ENCODE measurements around the gene IGSF6. TPM values are rescaled to one million over a fixed set of nuclear protein-coding genes. Genes with fewer than 3 reads are reported as not detected.

IGSF6 gene
- total and polyA plus RNA-seq, 9 of the 15 experiments (the other 6 are each of a cell fraction or from before 2014, with no cell fraction given): 0.07 TPM; not detected in 8

DNA sequence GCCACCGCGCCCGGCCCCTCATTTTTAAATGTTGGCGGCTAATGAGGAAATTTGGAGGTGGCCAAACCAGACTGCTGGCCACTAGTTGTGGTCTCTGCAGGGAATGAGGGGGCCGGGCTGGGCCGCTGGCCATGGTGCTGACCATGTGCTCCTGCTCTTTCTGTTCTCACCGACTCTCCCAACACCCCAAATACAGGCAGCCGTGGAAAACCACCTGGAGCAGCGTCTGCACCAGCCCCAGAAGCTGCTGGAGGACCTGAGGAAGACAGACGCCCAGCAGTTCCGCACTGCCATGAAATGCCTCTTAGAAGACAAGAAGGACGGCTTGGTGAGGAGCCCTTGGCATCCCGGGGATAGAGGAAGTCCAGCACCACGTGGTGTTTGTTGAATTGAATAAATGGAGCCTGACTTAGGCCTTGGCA lies 32.6 kb upstream of the IGSF6 start:
- WGBS (ENCODE audit: insufficient coverage, low coverage, missing lambda C conversion rate): 19% methylated on average over 13 of the region's 14 CpGs
- in situ Hi-C loops (cut with MboI) (no loop called here), intact Hi-C loops (cut with micrococcal nuclease) (no loop called here)
- no peaks in the 10 kb centered on the region for H3K36me3 ChIP-seq (ENCODE audit: control insufficient read depth, insufficient read depth, low read length)
- H3K4me1 ChIP-seq (replicated peaks in 1 of 2; ENCODE audit: control insufficient read depth in 2 of 2, insufficient read depth in 2 of 2, low read length in 2 of 2): no peaks in the 10 kb centered on the region; a peak in 1 of 5 replicates
- H3K9me1 ChIP-seq (ENCODE audit: control insufficient read depth, insufficient read depth, low read length): no peaks in the 10 kb centered on the region
- ATAC-seq: peak; percentile 61; the same call in 2 of the 3 replicates
- H3K4me2 ChIP-seq (ENCODE audit: insufficient read depth, low read length): no peak overlapping the region
- FAIRE-seq: no peak
- no peak overlapping the region for H3K9ac ChIP-seq (ENCODE audit: insufficient read depth in 1 of 2, low read depth in 2 of 2, low read length in 2 of 2)
- peaks cover 0 to 4% of the 10 kb centered on the region in 2 experiments; a peak in 2 of 5 replicates for H3K27me3 ChIP-seq (ENCODE audit: control insufficient read depth in 2 of 2, insufficient read depth in 2 of 2, low read length in 2 of 2)
- DNase-seq (ENCODE audit: extremely low read depth in 1 of 4, low spot score in 3 of 4): peak; percentile 26 to 46 (median 36)
- no TSS peak for BruUV-seq (replicated peaks)
- H3K9me3 ChIP-seq (replicated peaks; ENCODE audit: control insufficient read depth, insufficient read depth, low read depth, low read length): no peaks in the 10 kb centered on the region
- H3K79me2 ChIP-seq (ENCODE audit: control insufficient read depth, insufficient read depth, low read length): no peaks in the 10 kb centered on the region
- no peak overlapping the region for H3K27ac ChIP-seq (ENCODE audit: extremely low read depth, low read depth, low read length)
- ChIA-PET POLR2A (no interaction called here), CTCF (ENCODE audit: low intra/inter-chr PET ratio) (no interaction called here)
- no peak overlapping the region for H2AFZ ChIP-seq (ENCODE audit: low read depth, low read length)
- no peak overlapping the region for H3K4me3 ChIP-seq
- no peaks in the 10 kb centered on the region; the same call in 1 of the 2 replicates for H4K20me1 ChIP-seq (replicated peaks; ENCODE audit: control insufficient read depth, insufficient read depth, low read length)
- TF ChIP-seq POLR2AphosphoS2 (IDR thresholded peaks at IDR 0.05; ENCODE audit: low read length) (no peak), RFX7 (CRISPR knock-in tag; IDR thresholded peaks at IDR 0.05) (no peak), MCM2 (IDR thresholded peaks at IDR 0.05; ENCODE audit: low read depth) (no peak), C11orf30 (IDR thresholded peaks at IDR 0.05; ENCODE audit: low read depth) (no peak), SIN3A (IDR thresholded peaks at IDR 0.05; ENCODE audit: borderline replicate concordance in 2 of 2, control insufficient read depth in 1 of 2, low read depth in 2 of 2, low read length in 2 of 2) (peak in 1 of 2 experiments; percentile 42; a peak in 1 of 4 replicates), CBX5 (IDR thresholded peaks at IDR 0.05; ENCODE audit: borderline replicate concordance, low read depth) (no peak), HDAC1 (IDR thresholded peaks at IDR 0.05) (peak in 1 of 2 experiments; percentile 26; a peak in 1 of 4 replicates), EP400 (IDR thresholded peaks at IDR 0.05) (no peak), ZNF644 (tag; IDR thresholded peaks at IDR 0.05; ENCODE audit: low read depth) (no peak), DLX4 (CRISPR knock-in tag; IDR thresholded peaks at IDR 0.05) (no peak), PBX2 (CRISPR knock-in tag; IDR thresholded peaks at IDR 0.05; ENCODE audit: low read depth) (no peak), PBX2 (tag; conservative IDR thresholded peaks at IDR 0.05; ENCODE audit: low read depth) (no peak), ELF4 (CRISPR knock-in tag; IDR thresholded peaks at IDR 0.05) (no peak)
- TF ChIP-seq, protein P1, sequence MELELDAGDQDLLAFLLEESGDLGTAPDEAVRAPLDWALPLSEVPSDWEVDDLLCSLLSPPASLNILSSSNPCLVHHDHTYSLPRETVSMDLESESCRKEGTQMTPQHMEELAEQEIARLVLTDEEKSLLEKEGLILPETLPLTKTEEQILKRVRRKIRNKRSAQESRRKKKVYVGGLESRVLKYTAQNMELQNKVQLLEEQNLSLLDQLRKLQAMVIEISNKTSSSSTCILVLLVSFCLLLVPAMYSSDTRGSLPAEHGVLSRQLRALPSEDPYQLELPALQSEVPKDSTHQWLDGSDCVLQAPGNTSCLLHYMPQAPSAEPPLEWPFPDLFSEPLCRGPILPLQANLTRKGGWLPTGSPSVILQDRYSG (tag; conservative IDR thresholded peaks at IDR 0.05; ENCODE audit: low read depth): no peak
- TF ChIP-seq, protein P2, sequence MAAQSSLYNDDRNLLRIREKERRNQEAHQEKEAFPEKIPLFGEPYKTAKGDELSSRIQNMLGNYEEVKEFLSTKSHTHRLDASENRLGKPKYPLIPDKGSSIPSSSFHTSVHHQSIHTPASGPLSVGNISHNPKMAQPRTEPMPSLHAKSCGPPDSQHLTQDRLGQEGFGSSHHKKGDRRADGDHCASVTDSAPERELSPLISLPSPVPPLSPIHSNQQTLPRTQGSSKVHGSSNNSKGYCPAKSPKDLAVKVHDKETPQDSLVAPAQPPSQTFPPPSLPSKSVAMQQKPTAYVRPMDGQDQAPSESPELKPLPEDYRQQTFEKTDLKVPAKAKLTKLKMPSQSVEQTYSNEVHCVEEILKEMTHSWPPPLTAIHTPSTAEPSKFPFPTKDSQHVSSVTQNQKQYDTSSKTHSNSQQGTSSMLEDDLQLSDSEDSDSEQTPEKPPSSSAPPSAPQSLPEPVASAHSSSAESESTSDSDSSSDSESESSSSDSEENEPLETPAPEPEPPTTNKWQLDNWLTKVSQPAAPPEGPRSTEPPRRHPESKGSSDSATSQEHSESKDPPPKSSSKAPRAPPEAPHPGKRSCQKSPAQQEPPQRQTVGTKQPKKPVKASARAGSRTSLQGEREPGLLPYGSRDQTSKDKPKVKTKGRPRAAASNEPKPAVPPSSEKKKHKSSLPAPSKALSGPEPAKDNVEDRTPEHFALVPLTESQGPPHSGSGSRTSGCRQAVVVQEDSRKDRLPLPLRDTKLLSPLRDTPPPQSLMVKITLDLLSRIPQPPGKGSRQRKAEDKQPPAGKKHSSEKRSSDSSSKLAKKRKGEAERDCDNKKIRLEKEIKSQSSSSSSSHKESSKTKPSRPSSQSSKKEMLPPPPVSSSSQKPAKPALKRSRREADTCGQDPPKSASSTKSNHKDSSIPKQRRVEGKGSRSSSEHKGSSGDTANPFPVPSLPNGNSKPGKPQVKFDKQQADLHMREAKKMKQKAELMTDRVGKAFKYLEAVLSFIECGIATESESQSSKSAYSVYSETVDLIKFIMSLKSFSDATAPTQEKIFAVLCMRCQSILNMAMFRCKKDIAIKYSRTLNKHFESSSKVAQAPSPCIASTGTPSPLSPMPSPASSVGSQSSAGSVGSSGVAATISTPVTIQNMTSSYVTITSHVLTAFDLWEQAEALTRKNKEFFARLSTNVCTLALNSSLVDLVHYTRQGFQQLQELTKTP (IDR thresholded peaks at IDR 0.05; ENCODE audit: low read depth in 1 of 2, partially characterized antibody in 2 of 2): peak in 1 of 2 experiments; percentile 64
